Fibroblast of gingiva (primary cell): ENCODE data around the gene COL10A1.
"Not testable (repeated sequence)": the region's sequence is repeated elsewhere in the genome, so short reads cannot be mapped to it uniquely, and the experiment has no call there.

Experiments
- DNase-seq: peaks from one replicate; pipeline ENCODE4 v3.0.0-alpha.2; 2011; ENCODE audit warnings: low read depth

The COL10A1 gene

DNA sequence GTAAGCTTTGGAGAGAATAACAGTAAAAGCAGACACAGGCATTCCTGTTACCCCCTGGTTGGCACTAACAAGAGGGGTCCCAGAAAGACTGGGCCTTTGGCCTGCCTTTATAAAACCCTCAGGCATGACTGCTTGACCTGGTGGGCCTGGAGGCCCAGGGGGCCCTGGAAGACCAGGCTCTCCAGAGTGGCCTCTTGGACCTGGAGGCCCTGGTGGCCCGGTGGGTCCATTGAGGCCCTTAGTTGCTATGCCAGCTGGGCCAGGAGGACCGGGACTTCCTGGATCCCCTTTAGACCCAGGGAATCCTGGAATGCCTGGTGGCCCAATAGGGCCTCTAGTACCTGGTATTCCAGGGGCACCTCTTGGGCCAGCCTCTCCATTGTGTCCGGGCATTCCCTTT is 5.5 kb downstream of the COL10A1 start:
- no peak for DNase-seq

DNA sequence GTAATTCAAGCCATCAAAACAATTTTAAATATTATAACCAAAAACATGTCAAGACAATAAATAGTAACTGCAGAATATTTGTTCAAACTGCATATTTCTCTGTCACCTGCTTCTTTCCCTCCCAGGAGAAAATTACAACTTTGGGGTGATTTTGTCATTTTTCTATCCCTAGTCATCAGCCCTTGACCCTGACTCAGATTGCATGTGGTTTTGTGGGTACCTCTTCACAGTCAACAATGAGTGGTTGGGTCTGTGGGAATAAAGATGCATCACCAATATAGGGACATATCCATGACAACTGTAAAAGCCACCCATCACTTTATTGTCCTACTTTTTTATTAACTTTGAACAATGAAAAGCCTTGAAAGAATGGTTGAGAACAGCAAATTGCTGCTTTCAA is 7.3 kb downstream of the COL10A1 start:
- no peak for DNase-seq

GRCh38 chr6:116115781-116116180 is 10.2 kb downstream of the COL10A1 start:
- no peak for DNase-seq

- no peak for DNase-seq
Measured at GRCh38 chr6:116113386-116113785, 12.5 kb downstream of the COL10A1 start.

GRCh38 chr6:116111552-116112528 is 14.1 kb downstream of the COL10A1 start:
- DNase-seq = peak; percentile 28

- DNase-seq = no peak
Measured at GRCh38 chr6:116108836-116109235, 17.1 kb downstream of the COL10A1 start.

DNA sequence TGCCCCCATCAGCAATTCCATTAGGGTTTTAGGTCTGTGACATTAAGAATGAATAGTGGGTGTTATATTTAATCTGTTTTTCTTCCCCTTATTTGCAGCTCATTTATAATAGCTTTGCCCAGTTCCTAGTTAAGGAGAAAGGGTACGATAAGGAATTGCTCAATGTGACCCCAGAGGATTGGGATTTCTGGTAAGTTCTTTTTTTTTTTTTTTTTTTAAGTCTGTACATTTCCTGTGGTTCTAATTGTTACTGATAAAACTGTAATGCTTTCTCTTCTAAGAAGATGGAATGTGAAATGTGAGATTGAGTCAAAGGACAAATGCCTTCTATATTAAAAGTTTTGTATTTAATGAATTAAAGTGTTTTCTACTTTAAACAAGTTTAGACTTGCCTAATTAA is 19.8 kb downstream of the COL10A1 start:
- peak; percentile 38 for DNase-seq

- DNase-seq = no peak
Measured at GRCh38 chr6:116105247-116105646, 20.7 kb downstream of the COL10A1 start.

DNA sequence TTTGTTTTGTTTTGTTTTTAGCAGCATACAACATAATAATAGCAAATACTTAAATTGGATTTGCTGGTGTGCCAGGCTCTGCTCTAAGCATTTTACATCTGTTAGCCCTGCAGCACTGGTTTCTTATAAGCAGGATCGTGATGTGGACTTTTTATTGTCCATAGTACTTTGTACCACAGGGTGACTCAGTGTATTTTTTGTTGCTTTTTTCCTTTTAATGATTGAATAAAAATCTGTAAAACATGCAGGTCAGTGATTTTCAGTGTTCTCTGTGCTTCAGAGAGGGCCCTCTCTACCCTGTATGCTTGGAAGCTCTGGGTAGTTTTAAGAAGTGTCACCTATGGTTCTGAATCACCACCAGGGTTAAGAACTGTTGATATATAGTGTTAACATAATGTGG is 21.3 kb downstream of the COL10A1 start:
- DNase-seq = no peak

- no peak for DNase-seq
Measured at GRCh38 chr6:116102873-116103272, 23.1 kb downstream of the COL10A1 start.

DNA sequence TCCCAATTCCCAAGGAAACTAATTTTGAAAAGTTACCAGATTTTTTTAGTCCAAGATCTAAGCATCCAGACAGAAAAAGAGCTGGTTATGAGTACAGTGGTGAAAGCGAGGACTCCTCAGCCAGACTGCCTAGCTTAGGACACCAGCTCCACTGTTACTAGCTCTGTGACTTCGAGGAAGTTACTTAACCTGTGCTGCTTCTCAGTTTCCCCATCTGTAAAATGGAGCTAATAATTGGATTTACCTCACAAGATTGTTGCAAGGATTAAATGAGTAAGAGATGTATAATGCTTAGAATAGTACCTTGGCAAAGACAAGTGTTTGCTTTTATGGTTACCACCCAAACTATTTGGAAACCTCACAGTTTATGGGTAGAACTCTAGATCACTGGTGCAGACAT is 24.1 kb downstream of the COL10A1 start:
- no peak for DNase-seq

GRCh38 chr6:116101302-116101718 is 24.6 kb downstream of the COL10A1 start:
- DNase-seq = no peak

GRCh38 chr6:116100419-116101301 is 25.3 kb downstream of the COL10A1 start, which contains the start of gene NT5DC1:
NT5DC1 (plus strand) TSS chr6:116100853; CDS start chr6:116100931, 78 bp downstream.
- DNase-seq = peak; percentile 66

GRCh38 chr6:116099036-116099435 is 26.9 kb downstream of the COL10A1 start:
- no peak for DNase-seq

DNA sequence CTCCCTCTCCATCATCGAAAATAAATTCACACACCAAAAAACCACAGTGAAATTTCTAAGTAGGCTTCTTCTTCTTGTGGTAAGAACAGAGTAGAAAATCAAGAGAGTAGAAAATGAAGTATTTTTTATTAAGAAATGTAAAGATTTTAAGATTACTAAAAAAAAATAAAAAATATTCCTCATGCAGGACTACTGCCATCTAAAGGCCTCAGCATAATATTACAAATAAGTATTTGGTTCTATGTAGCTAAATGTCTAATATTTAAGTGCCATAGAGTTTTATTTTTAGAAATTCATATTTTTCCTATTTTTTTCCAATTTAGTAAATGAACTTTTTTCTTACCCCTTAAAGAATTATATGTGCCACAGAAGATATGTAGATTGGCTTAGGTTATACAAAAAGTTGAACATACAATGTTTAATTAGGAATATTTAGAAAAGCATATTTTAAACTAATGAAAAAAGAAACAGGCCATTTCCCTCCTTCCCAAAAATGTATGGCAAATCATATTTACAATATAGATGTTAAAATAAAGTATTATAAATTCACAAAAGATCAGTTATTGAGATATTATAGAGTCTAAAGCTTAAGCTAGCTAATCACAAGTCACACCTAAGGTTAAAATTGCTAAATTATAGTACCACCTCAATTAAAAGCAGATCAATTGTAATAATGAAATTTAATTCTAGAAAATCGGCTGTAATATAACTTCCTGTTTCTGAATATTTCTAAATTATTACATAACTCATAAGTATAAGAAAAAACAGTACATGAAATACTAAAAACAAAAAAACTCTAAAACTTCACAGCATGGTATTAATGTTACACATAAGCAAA is 28.7 kb downstream of the COL10A1 start:
- DNase-seq = peak; percentile 13

GRCh38 chr6:116096048-116096759 is 29.7 kb downstream of the COL10A1 start:
- DNase-seq = not testable (repeated sequence)

- no peak for DNase-seq
Measured at GRCh38 chr6:116094041-116094440, 31.9 kb downstream of the COL10A1 start.

- DNase-seq = no peak
Measured at GRCh38 chr6:116090251-116090650, 35.7 kb downstream of the COL10A1 start.

GRCh38 chr6:116088946-116089345 is 37.0 kb downstream of the COL10A1 start:
- DNase-seq = no peak

DNA sequence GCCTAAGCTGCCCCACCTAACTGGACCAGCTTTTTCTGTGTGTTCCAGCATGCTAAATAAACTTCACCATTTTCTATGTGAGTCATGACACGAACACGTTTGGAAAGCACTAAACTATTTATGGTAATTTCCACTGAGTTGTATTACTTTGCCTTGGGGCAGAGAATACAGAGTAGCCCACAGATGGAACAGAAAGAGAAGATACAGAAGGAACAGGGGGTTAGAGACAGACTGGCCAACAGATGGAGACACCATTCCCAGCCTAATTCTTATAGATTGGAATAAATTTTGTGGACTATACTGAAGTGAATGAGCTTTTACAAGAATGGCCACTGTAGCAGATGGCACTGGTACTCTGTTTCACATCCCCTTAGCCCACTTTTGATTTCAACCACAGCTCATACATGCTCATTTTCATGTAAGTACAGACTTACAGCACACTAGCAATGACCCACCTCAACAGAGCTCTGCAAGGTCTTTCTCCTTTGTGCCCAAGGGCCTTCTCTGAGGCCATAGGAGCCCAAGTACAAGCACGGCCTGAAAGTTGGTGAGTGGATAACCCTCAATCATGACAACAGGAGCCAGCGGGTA is 38.4 kb downstream of the COL10A1 start:
- DNase-seq = peak; percentile 61

- no peak for DNase-seq
Measured at GRCh38 chr6:116084284-116084683, 41.6 kb downstream of the COL10A1 start.
